Epidermal melanocyte (primary cell): ENCODE measurements around the gene PCBP3.
"Not testable (repeated sequence)": the region's sequence is repeated elsewhere in the genome, so short reads cannot be mapped to it uniquely, and the experiment has no call there.

Source experiments
- DNase-seq: peaks from one replicate; pipeline ENCODE4 v3.0.0; 2011; ENCODE audit warnings: low spot score; ENCODE audit not compliant: insufficient read length

Gene PCBP3

GRCh38 chr21:45634511-45635183 is 8.9 kb upstream of the PCBP3 start:
- no peak for DNase-seq

GRCh38 chr21:45635271-45636151 is 8.0 kb upstream of the PCBP3 start:
- no peak for DNase-seq

- DNase-seq: no peak
Observed at GRCh38 chr21:45636459-45636858, 7.1 kb upstream of the PCBP3 start.

- no peak for DNase-seq
Observed at GRCh38 chr21:45636951-45637646, 6.4 kb upstream of the PCBP3 start.

- no peak for DNase-seq
Observed at GRCh38 chr21:45637883-45638282, 5.6 kb upstream of the PCBP3 start.

GRCh38 chr21:45638707-45639106 is 4.8 kb upstream of the PCBP3 start:
- no peak for DNase-seq

- DNase-seq: no peak
Observed at GRCh38 chr21:45639206-45640000, 4.1 kb upstream of the PCBP3 start.

GRCh38 chr21:45640001-45640887 is 3.3 kb upstream of the PCBP3 start:
- DNase-seq: no peak

GRCh38 chr21:45640888-45641479 is 2.5 kb upstream of the PCBP3 start:
- DNase-seq: no peak

GRCh38 chr21:45641480-45642035 is 2.0 kb upstream of the PCBP3 start:
- DNase-seq: no peak

- no peak for DNase-seq
Observed at GRCh38 chr21:45642122-45642813, 1.3 kb upstream of the PCBP3 start.

- no peak for DNase-seq
Observed at GRCh38 chr21:45644041-45644906, 749 bp downstream of the PCBP3 start.

GRCh38 chr21:45651921-45652320 is 8.4 kb downstream of the PCBP3 start:
- DNase-seq: no peak

- DNase-seq: no peak
Observed at GRCh38 chr21:45655124-45655523, 11.6 kb downstream of the PCBP3 start.

- not testable (repeated sequence) for DNase-seq
Observed at GRCh38 chr21:45656114-45656513, 12.6 kb downstream of the PCBP3 start.

- DNase-seq: not testable (repeated sequence)
Observed at GRCh38 chr21:45661913-45662622, 18.5 kb downstream of the PCBP3 start.

- DNase-seq: not testable (repeated sequence)
Observed at GRCh38 chr21:45662623-45663245, 19.2 kb downstream of the PCBP3 start.
